Glomerular endothelial cell (primary cell): ENCODE measurements around the gene PARVB. TPM values are rescaled to one million over a fixed set of nuclear protein-coding genes. Genes with fewer than 3 reads are reported as not detected.

ENCODE experiments used
- total RNA-seq: library from RNA; depleted of rRNA; stranded (reverse); fragments of >200 nt; gene quantifications from 2 replicates; pipeline ENCODE4 v1.2.3, GENCODE V29; 2015

The PARVB gene
- total RNA-seq, 1 donor from 2014 or later, result 118 TPM

Other genes starting within 250 kb of the PARVB start
- gene EFCAB6, start 212.0 kb upstream of the PARVB start, total RNA-seq, result 0.23 and 2.7 TPM in 2 replicates
- 0.19 and 1.5 TPM in 2 replicates for gene SULT4A1, start 161.8 kb upstream of the PARVB start, total RNA-seq
- gene PNPLA5, start 132.3 kb upstream of the PARVB start, total RNA-seq, result not detected in 2 replicates
- gene PNPLA3, start 100.5 kb upstream of the PARVB start, total RNA-seq, result 4.6 and 6.2 TPM in 2 replicates
- gene SAMM50, start 68.9 kb upstream of the PARVB start, total RNA-seq, result 47.7 and 54.8 TPM in 2 replicates
- gene PARVG, start 156.6 kb downstream of the PARVB start, total RNA-seq, result not detected in 2 replicates